GM12875 (cell line): ENCODE measurements around the gene MGAT5.

Experiments used
- H3K4me3 ChIP-seq: one replicate; pipeline ENCODE4 v1.5.1; 2011; ENCODE audit warnings: low read depth, low read length, control low read depth
- TF ChIP-seq, protein P1 (sequence below): IDR thresholded peaks from 2 replicates; pipeline ENCODE4 v1.5.1; 2011; ENCODE audit warnings: low read depth, mild to moderate bottlenecking, control low read depth, inconsistent platforms, low read length, moderate library complexity, borderline replicate concordance; ENCODE audit not compliant: insufficient read depth

MGAT5 gene

DNA sequence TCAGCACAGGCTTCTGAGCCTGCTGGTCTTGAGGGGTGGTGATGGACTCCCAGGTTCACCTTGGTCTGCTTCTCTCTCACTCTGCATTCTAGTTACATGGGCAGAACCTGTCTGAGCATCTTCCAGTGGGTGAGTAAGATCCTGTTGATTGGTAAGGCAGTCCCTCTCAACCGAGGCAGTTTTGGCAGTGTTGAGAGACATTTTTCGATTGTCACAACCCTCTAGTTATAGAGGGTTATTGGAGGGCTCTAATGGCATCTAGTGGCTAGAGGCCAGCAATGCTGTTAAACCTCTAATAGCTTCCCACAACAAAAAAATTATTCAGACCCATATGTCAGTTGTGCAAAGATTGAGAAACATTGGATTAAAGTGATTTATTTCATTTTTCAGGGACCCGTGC is 9.3 kb upstream of the MGAT5 start:
- H3K4me3 ChIP-seq = no peak overlapping the region
- TF ChIP-seq, protein P1, sequence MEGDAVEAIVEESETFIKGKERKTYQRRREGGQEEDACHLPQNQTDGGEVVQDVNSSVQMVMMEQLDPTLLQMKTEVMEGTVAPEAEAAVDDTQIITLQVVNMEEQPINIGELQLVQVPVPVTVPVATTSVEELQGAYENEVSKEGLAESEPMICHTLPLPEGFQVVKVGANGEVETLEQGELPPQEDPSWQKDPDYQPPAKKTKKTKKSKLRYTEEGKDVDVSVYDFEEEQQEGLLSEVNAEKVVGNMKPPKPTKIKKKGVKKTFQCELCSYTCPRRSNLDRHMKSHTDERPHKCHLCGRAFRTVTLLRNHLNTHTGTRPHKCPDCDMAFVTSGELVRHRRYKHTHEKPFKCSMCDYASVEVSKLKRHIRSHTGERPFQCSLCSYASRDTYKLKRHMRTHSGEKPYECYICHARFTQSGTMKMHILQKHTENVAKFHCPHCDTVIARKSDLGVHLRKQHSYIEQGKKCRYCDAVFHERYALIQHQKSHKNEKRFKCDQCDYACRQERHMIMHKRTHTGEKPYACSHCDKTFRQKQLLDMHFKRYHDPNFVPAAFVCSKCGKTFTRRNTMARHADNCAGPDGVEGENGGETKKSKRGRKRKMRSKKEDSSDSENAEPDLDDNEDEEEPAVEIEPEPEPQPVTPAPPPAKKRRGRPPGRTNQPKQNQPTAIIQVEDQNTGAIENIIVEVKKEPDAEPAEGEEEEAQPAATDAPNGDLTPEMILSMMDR = 0 out of 2 replicates have a peak, but pooled peaks have one; percentile 30

DNA sequence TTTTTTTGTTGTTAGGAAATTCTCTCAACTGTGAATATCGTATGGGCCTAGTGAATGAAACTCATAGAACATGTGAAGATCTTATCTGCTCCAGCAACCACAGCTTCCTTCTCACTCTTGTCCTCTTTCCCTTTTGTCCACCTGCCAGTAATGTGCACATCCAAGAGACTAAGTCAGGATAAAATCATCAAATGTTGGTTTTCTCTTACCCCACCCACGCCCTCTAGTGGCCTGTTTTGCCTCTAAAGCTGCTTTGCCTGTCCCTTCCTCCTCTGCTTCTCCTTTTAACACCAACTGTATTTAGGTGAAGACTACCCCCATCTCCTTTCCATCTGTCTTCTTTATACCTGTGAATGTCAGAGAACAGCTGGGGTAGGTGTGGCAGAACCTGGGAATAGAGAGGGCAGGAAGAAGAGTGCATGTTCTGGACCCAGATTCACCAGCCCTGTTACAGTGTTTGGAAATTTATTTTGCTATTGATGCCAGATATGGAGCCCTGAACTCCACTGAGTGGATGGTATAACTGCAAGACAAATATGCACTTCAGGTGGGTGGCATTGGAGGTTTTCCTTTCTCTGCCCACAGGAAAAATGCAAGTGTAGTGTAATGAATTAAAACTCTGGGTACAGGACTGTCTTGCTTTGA is 8.4 kb upstream of the MGAT5 start:
- TF ChIP-seq, protein P1 = peak; percentile 85
- H3K4me3 ChIP-seq = no peak overlapping the region

DNA sequence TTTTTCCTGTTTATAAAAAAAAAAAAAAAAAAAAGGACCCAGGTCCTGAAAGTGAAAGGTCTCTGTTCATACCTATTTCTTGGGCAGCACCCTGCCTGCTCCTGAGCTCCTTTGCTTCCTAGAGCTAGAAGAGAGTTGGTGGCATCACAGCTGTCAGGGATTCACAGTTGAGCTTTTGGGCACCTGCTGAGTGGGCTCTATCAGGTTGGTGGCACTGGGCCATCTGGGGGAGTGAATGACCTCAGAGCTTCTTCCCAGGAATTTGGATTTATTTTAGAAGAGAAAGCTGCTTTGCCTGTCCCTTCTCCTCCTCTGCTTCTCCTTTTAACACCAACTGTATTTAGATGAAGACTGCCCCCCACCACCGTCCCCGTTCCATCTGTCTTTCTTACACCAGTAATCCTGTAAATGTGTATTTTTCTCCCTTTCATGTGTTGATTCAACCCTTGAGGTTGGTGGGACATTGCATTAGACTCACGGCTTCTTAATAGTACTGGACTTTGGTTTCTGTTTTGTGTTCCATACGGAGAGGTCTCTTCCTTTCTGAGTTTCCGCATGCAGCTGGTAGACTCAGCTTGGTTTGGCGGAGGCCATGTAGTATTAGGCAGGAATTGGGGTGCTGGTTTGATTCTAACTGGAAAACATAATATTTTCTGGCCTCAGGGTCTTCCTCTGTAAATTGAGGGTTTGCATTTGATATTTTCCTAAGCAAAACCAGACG is 7.6 kb upstream of the MGAT5 start:
- TF ChIP-seq, protein P1 = no peak
- H3K4me3 ChIP-seq = peak overlapping the region; percentile 18

DNA sequence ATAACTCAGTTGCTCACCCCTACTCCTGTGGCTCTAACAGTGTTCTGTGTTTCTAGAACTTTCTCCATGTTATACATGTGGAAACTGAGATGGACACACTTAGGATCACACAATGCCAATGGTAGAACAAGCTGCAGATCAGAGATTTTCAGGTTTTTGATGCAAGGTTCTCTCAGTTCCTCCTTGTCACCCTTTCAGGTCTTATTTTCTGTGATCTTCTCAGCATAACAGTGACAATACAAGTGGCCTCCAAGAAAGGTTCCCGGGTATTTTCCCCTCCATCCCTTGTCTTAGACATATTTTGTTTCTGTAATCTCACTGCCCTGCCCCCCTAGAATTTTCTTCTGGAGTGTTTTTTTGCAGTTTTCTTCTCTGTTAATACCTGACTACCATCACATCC is 6.2 kb upstream of the MGAT5 start:
- H3K4me3 ChIP-seq = no peak overlapping the region
- TF ChIP-seq, protein P1 = no peak

DNA sequence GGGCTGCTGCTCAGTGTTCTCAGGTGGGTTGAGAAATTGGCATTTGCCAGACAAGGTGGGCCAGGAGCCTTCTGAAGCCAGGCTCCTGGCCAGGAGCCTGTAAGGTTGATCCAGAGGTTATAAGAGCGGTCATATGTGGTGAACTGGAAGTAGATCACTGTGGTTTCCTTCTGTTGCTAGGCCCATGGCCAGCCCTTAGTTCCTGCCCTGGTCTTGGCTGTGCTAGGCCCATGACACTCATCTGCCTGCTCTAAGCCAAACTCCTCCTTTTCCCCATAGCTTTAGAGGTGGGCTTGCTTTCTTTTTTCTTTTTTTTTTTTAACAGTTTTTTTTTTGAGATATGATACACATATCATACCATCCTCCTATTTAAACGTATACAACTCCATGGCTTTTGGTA is 5.0 kb upstream of the MGAT5 start:
- TF ChIP-seq, protein P1 = no peak
- H3K4me3 ChIP-seq = no peak overlapping the region

DNA sequence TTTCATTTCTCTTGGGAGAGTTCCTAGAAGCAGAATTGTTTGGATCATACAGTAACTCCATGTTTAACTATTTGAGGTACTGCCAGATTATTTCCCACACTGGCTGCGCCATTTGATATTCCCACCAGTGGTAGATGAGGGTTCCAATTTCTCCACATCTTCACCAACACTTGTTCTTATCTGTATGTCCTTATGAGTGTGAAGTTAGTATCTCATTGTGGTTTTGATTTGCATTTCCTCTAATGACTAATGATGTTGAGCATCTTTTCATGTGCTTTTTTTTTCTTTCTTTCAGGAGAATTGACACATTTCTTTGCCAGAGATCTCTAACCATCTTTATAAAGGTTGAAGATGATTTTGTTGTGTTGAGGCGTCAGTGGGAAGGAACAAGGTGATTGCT is 4.1 kb upstream of the MGAT5 start:
- H3K4me3 ChIP-seq = no peak overlapping the region
- TF ChIP-seq, protein P1 = no peak
